ENCODE results near the gene TPPP.

Gene TPPP

GRCh38 chr5:677131-678101 is 15.7 kb downstream of the TPPP start:
- in situ Hi-C loops (cut with MboI; ENCODE audit: low sequenced_read_pairs, unreplicated experiment): no loop called here
- TF ChIP-seq CTCF (IDR thresholded peaks at IDR 0.05; ENCODE audit: borderline replicate concordance, control extremely low read depth, extremely low read depth, insufficient read depth, missing control alignments): no peak
- DNase-seq (ENCODE audit: low spot score): no peak

- in situ Hi-C loops (cut with MboI; ENCODE audit: low sequenced_read_pairs, unreplicated experiment): no loop called here
- TF ChIP-seq CTCF (IDR thresholded peaks at IDR 0.05; ENCODE audit: borderline replicate concordance, control extremely low read depth, extremely low read depth, insufficient read depth, missing control alignments): no peak
- no peak for DNase-seq (ENCODE audit: low spot score)
These were observed 16.5 kb downstream of the TPPP start for GRCh38 chr5:676699-677076.

GRCh38 chr5:675871-676698 is 17.1 kb downstream of the TPPP start:
- TF ChIP-seq CTCF (IDR thresholded peaks at IDR 0.05; ENCODE audit: borderline replicate concordance, control extremely low read depth, extremely low read depth, insufficient read depth, missing control alignments): no peak
- in situ Hi-C loops (cut with MboI; ENCODE audit: low sequenced_read_pairs, unreplicated experiment): no loop called here
- no peak for DNase-seq (ENCODE audit: low spot score)

GRCh38 chr5:675111-675870 is 17.9 kb downstream of the TPPP start:
- no peak for TF ChIP-seq CTCF (IDR thresholded peaks at IDR 0.05; ENCODE audit: borderline replicate concordance, control extremely low read depth, extremely low read depth, insufficient read depth, missing control alignments)
- no peak for DNase-seq (ENCODE audit: low spot score)
- in situ Hi-C loops (cut with MboI; ENCODE audit: low sequenced_read_pairs, unreplicated experiment): no loop called here

- TF ChIP-seq CTCF (IDR thresholded peaks at IDR 0.05; ENCODE audit: borderline replicate concordance, control extremely low read depth, extremely low read depth, insufficient read depth, missing control alignments): no peak
- in situ Hi-C loops (cut with MboI; ENCODE audit: low sequenced_read_pairs, unreplicated experiment): no loop called here
- no peak for DNase-seq (ENCODE audit: low spot score)
These were observed 18.5 kb downstream of the TPPP start for GRCh38 chr5:674630-675011.

Measured in GM13976 (cell line).